ENCODE measurements around the gene SEPSECS.

The SEPSECS gene

GRCh38 chr4:25142468-25142867, 17.8 kb downstream of the SEPSECS start:
- DNase-seq (ENCODE audit: low spot score in 2 of 2): no peak
- in situ Hi-C loops (cut with MboI; ENCODE audit: low sequenced_read_pairs): loop anchor here (25.0 kb wide), 1 partner anchor 655 kb away; no protein-coding TSS in a partner anchor
- no peaks in the 10 kb centered on the region for H3K4me1 ChIP-seq
- H3K9me3 ChIP-seq: no peaks in the 10 kb centered on the region
- H3K36me3 ChIP-seq (replicated peaks): 0 out of 2 replicates have a peak, but pooled peaks cover 5% of the 10 kb centered on the region
- no peaks in the 10 kb centered on the region for H3K27me3 ChIP-seq (ENCODE audit: low read depth)
- no peak overlapping the region for H3K4me3 ChIP-seq

- Histone ChIP-seq H3K4me3 (no peak overlapping the region), H3K4me1 (no peaks in the 10 kb centered on the region), H3K27me3 (ENCODE audit: low read depth) (no peaks in the 10 kb centered on the region), H3K9me3 (no peaks in the 10 kb centered on the region), H3K36me3 (replicated peaks) (0 out of 2 replicates have a peak, but pooled peaks cover 5% of the 10 kb centered on the region)
- no peak for DNase-seq (ENCODE audit: low spot score in 2 of 2)
- in situ Hi-C loops (cut with MboI; ENCODE audit: low sequenced_read_pairs): loop anchor here (25.0 kb wide), 1 partner anchor 654 kb away; no protein-coding TSS in a partner anchor
These were observed 18.7 kb downstream of the SEPSECS start for GRCh38 chr4:25141592-25141991.

GRCh38 chr4:25133132-25133531, 27.1 kb downstream of the SEPSECS start:
- H3K4me1 ChIP-seq: no peaks in the 10 kb centered on the region
- in situ Hi-C loops (cut with MboI; ENCODE audit: low sequenced_read_pairs): loop anchor here (25.0 kb wide), 1 partner anchor 646 kb away; no protein-coding TSS in a partner anchor
- no peaks in the 10 kb centered on the region for H3K36me3 ChIP-seq (replicated peaks)
- no peak overlapping the region for H3K4me3 ChIP-seq
- no peaks in the 10 kb centered on the region for H3K27me3 ChIP-seq (ENCODE audit: low read depth)
- H3K9me3 ChIP-seq: no peaks in the 10 kb centered on the region
- DNase-seq (ENCODE audit: low spot score in 2 of 2): no peak

GRCh38 chr4:25131926-25132325, 28.3 kb downstream of the SEPSECS start:
- in situ Hi-C loops (cut with MboI; ENCODE audit: low sequenced_read_pairs): loop anchor here (25.0 kb wide), 1 partner anchor 645 kb away; no protein-coding TSS in a partner anchor
- no peaks in the 10 kb centered on the region for H3K27me3 ChIP-seq (ENCODE audit: low read depth)
- no peaks in the 10 kb centered on the region for H3K9me3 ChIP-seq
- no peak overlapping the region for H3K4me3 ChIP-seq
- DNase-seq (ENCODE audit: low spot score in 2 of 2): no peak
- H3K36me3 ChIP-seq (replicated peaks): no peaks in the 10 kb centered on the region
- H3K4me1 ChIP-seq: no peaks in the 10 kb centered on the region

- no peaks in the 10 kb centered on the region for H3K4me1 ChIP-seq
- H3K4me3 ChIP-seq: no peak overlapping the region
- H3K36me3 ChIP-seq (replicated peaks): no peaks in the 10 kb centered on the region
- in situ Hi-C loops (cut with MboI; ENCODE audit: low sequenced_read_pairs): loop anchor here (25.0 kb wide), 1 partner anchor 644 kb away; no protein-coding TSS in a partner anchor
- DNase-seq (ENCODE audit: low spot score in 2 of 2): no peak
- no peaks in the 10 kb centered on the region for H3K27me3 ChIP-seq (ENCODE audit: low read depth)
- no peaks in the 10 kb centered on the region for H3K9me3 ChIP-seq
These were observed 28.9 kb downstream of the SEPSECS start for GRCh38 chr4:25131381-25131780.

GRCh38 chr4:25129917-25130316, 30.3 kb downstream of the SEPSECS start:
- Histone ChIP-seq H3K27me3 (ENCODE audit: low read depth) (no peaks in the 10 kb centered on the region), H3K4me3 (no peak overlapping the region), H3K9me3 (no peaks in the 10 kb centered on the region), H3K36me3 (replicated peaks) (no peaks in the 10 kb centered on the region), H3K4me1 (no peaks in the 10 kb centered on the region)
- in situ Hi-C loops (cut with MboI; ENCODE audit: low sequenced_read_pairs): loop anchor here (25.0 kb wide), 1 partner anchor 643 kb away; no protein-coding TSS in a partner anchor
- no peak for DNase-seq (ENCODE audit: low spot score in 2 of 2)

GRCh38 chr4:25128671-25129070, 31.6 kb downstream of the SEPSECS start:
- Histone ChIP-seq H3K9me3 (no peaks in the 10 kb centered on the region), H3K27me3 (ENCODE audit: low read depth) (no peaks in the 10 kb centered on the region), H3K36me3 (replicated peaks) (peaks cover 4% of the 10 kb centered on the region; the same call in 1 of the 2 replicates), H3K4me1 (no peaks in the 10 kb centered on the region), H3K4me3 (no peak overlapping the region)
- DNase-seq (ENCODE audit: low spot score in 2 of 2): no peak
- in situ Hi-C loops (cut with MboI; ENCODE audit: low sequenced_read_pairs): loop anchor here (25.0 kb wide), 1 partner anchor 641 kb away; no protein-coding TSS in a partner anchor

- no peak for DNase-seq (ENCODE audit: low spot score in 2 of 2)
- no peak overlapping the region for H3K4me3 ChIP-seq
- in situ Hi-C loops (cut with MboI; ENCODE audit: low sequenced_read_pairs): no loop called here
- peaks cover 5% of the 10 kb centered on the region; the same call in 1 of the 2 replicates for H3K36me3 ChIP-seq (replicated peaks)
- no peaks in the 10 kb centered on the region for H3K27me3 ChIP-seq (ENCODE audit: low read depth)
- no peaks in the 10 kb centered on the region for H3K4me1 ChIP-seq
- no peaks in the 10 kb centered on the region for H3K9me3 ChIP-seq
These were observed 37.0 kb downstream of the SEPSECS start for GRCh38 chr4:25123236-25123635.

- Histone ChIP-seq H3K36me3 (replicated peaks) (peaks cover 5% of the 10 kb centered on the region; the same call in 1 of the 2 replicates), H3K9me3 (no peaks in the 10 kb centered on the region), H3K4me1 (no peaks in the 10 kb centered on the region), H3K27me3 (ENCODE audit: low read depth) (no peaks in the 10 kb centered on the region), H3K4me3 (no peak overlapping the region)
- DNase-seq (ENCODE audit: low spot score in 2 of 2): no peak
- in situ Hi-C loops (cut with MboI; ENCODE audit: low sequenced_read_pairs): no loop called here
These were observed 39.9 kb downstream of the SEPSECS start for GRCh38 chr4:25120146-25120940.

- no peaks in the 10 kb centered on the region for H3K27me3 ChIP-seq (ENCODE audit: low read depth)
- in situ Hi-C loops (cut with MboI; ENCODE audit: low sequenced_read_pairs): no loop called here
- no peaks in the 10 kb centered on the region for H3K4me1 ChIP-seq
- H3K4me3 ChIP-seq: no peak overlapping the region
- H3K9me3 ChIP-seq: no peaks in the 10 kb centered on the region
- no peak for DNase-seq (ENCODE audit: low spot score in 2 of 2)
- no peaks in the 10 kb centered on the region for H3K36me3 ChIP-seq (replicated peaks)
These were observed 42.4 kb downstream of the SEPSECS start for GRCh38 chr4:25117716-25118472.

- no peak overlapping the region for H3K4me3 ChIP-seq
- H3K9me3 ChIP-seq: no peaks in the 10 kb centered on the region
- in situ Hi-C loops (cut with MboI; ENCODE audit: low sequenced_read_pairs): no loop called here
- H3K4me1 ChIP-seq: no peaks in the 10 kb centered on the region
- DNase-seq (ENCODE audit: low spot score in 2 of 2): no peak
- H3K36me3 ChIP-seq (replicated peaks): no peaks in the 10 kb centered on the region
- H3K27me3 ChIP-seq (ENCODE audit: low read depth): no peaks in the 10 kb centered on the region
These were observed 43.0 kb downstream of the SEPSECS start for GRCh38 chr4:25117274-25117673.

GRCh38 chr4:25113915-25114904, 46.0 kb downstream of the SEPSECS start:
- Histone ChIP-seq H3K4me3 (no peak overlapping the region), H3K9me3 (no peaks in the 10 kb centered on the region), H3K36me3 (replicated peaks) (no peaks in the 10 kb centered on the region), H3K4me1 (no peaks in the 10 kb centered on the region), H3K27me3 (ENCODE audit: low read depth) (no peaks in the 10 kb centered on the region)
- no peak for DNase-seq (ENCODE audit: low spot score in 2 of 2)
- in situ Hi-C loops (cut with MboI; ENCODE audit: low sequenced_read_pairs): no loop called here

GRCh38 chr4:25112995-25113380, 47.3 kb downstream of the SEPSECS start:
- Histone ChIP-seq H3K9me3 (no peaks in the 10 kb centered on the region), H3K36me3 (replicated peaks) (no peaks in the 10 kb centered on the region), H3K4me1 (no peaks in the 10 kb centered on the region), H3K27me3 (ENCODE audit: low read depth) (no peaks in the 10 kb centered on the region), H3K4me3 (no peak overlapping the region)
- no peak for DNase-seq (ENCODE audit: low spot score in 2 of 2)
- in situ Hi-C loops (cut with MboI; ENCODE audit: low sequenced_read_pairs): no loop called here
